RWPE1 (cell line): Measurements from ENCODE around the gene RTF1.
A peak's percentile ranks its signal among the peaks of the same experiment; 100 is the strongest.

Source experiments
- CTCF ChIA-PET: fragments of 350-600 bp; sonication (Branson Sonifier 250); formaldehyde crosslinking; extraction: SDS; loops from one replicate; lab custom pipeline; 2021; lab: Yijun Ruan, JAX
- POLR2A ChIA-PET: fragments of 400-600 bp; formaldehyde crosslinking; extraction: SDS; loops from one replicate; lab custom pipeline; 2020; ENCODE audit warnings: antibody characterized with exemption; ENCODE audit not compliant: low non-redundant PET; lab: Yijun Ruan, JAX
- DNase-seq: peaks from one replicate; pipeline ENCODE4 v3.0.0; 2012; ENCODE audit warnings: low spot score
- H3K27ac ChIP-seq: fragments of 450-650 bp; 2 replicates; pipeline ENCODE4 v1.5.1; 2017
- TF ChIP-seq, protein P1 (sequence below): fragments of 450-650 bp; conservative IDR thresholded peaks from 2 replicates; pipeline ENCODE4 v1.5.1; 2017; ENCODE audit warnings: low read depth, mild to moderate bottlenecking

Gene RTF1

DNA sequence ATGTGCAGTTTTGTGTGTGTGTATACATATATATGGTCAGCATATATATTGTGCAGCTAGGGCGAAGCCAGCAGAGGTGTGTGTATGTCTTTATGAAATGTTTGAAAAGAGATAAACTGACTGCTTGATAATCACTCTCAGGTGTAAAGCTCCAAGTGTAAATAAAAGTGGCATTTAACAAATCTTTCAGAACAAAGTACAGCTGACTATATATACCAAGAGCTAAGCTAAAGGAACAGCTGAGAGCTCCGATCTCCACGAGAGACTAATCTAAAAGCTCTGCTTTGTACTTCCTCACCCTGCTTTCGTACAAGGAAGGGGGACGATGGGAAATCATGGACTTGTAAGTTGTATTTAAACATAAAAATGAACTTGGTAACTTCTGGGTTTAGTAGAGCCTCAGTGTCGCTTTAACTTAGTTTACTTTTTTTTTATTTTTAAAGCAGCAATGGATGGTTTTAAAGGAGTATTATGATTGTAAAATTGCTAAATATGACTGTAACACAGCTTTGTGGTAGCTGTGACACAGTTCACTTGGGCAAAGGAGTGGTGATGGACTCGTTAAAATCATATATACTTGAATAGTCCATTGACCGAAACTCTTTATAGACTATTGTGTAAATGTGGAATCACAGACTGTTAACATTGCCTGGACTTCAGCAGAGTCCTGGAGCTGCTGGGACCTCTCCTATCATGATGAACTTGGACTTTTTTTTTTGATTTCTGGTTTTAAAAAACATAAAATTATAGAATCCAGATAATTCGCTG lies 65.4 kb downstream of the RTF1 start:
- POLR2A ChIA-PET: no interaction called here
- H3K27ac ChIP-seq: no peak overlapping the region
- CTCF ChIA-PET: interaction anchor here (0.7 to 1.2 kb wide), 2 partner anchors 12 to 17 kb away, joined by 3 read pairs; no protein-coding TSS in a partner anchor
- no peak for DNase-seq
- TF ChIP-seq, protein P1, sequence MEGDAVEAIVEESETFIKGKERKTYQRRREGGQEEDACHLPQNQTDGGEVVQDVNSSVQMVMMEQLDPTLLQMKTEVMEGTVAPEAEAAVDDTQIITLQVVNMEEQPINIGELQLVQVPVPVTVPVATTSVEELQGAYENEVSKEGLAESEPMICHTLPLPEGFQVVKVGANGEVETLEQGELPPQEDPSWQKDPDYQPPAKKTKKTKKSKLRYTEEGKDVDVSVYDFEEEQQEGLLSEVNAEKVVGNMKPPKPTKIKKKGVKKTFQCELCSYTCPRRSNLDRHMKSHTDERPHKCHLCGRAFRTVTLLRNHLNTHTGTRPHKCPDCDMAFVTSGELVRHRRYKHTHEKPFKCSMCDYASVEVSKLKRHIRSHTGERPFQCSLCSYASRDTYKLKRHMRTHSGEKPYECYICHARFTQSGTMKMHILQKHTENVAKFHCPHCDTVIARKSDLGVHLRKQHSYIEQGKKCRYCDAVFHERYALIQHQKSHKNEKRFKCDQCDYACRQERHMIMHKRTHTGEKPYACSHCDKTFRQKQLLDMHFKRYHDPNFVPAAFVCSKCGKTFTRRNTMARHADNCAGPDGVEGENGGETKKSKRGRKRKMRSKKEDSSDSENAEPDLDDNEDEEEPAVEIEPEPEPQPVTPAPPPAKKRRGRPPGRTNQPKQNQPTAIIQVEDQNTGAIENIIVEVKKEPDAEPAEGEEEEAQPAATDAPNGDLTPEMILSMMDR: no peak

DNA sequence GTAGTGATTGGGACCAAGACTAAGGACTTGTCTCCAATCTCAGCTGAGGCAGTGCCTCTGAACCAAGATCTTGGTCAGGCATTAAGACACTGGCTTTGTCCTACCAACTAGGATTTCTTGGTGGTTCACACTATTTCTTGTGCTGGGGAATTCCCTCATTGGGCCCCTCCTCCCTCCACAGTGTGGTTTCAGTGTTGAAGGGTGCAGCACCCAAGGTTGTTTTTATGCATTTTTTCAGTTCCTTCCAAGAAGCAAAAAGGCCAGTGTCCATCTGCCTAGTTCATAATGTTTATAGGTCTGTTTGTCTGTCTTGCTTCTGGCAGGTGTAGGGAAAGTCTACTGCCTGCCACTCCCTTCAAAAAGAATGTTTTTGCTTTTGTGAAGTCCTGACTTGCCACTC lies 66.2 kb downstream of the RTF1 start:
- H3K27ac ChIP-seq: no peak overlapping the region
- CTCF ChIA-PET: no interaction called here
- POLR2A ChIA-PET: no interaction called here
- TF ChIP-seq, protein P1: no peak
- no peak for DNase-seq

DNA sequence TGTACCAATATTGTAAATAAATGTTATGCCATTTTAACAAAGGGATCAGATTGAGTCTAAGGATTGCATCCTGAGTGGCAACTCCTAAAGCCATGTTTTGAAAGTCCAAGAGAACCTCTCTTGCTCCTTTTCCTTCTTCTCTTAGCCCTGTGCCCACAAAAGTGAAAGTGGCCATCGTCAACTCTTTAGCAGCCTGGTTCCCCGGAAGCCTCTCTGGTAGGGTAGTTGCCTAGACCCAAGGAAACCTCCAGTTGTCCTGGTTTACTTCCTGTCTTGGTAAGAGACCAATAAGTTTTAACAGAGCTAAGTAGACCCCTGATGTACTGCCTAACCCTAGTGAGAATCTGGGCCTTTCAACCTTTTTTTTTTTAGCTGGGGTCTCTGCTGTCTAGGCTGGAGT lies 66.6 kb downstream of the RTF1 start:
- TF ChIP-seq, protein P1: no peak
- POLR2A ChIA-PET: no interaction called here
- no peak overlapping the region for H3K27ac ChIP-seq
- CTCF ChIA-PET: no interaction called here
- no peak for DNase-seq

DNA sequence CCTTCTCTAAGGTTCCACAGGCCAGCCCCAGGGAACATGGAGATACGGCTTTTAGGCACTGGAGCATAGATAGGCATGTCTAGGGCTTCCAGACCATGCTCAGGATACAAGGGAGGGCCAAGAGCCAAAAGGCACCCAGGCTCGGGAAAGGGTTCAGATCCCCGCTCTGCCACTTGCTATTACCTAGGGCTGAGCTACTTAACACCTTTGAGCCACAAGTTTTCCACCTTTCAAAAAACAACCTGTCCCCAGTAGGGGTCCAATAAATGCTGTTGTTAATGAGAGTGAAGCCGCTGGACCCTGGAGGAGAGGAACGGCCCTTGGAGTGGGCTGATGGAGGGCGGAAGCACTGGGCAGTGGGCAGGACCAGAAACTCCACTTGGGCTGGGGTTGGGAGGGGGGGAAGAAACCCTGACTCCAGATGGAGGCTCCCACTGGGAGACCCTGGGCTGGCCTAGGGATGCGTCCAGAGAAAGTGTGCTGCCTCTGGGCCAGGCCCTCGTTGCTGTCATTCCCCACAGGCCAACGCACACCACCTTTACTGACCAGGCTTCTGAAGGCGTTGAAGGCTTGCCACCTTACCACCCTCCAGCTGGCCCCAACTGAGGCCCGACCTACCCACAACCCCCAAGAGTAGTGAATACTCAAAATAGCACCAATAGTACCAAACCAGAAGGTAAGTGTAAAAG lies 68.2 kb downstream of the RTF1 start:
- no peak for DNase-seq
- H3K27ac ChIP-seq: 0 out of 2 replicates have a peak overlapping the region, but pooled peaks have one; percentile 0
- POLR2A ChIA-PET: no interaction called here
- TF ChIP-seq, protein P1: no peak
- CTCF ChIA-PET: interaction anchor here (0.6 kb wide), 1 partner anchor 15 kb away, joined by 3 read pairs; no protein-coding TSS in a partner anchor

DNA sequence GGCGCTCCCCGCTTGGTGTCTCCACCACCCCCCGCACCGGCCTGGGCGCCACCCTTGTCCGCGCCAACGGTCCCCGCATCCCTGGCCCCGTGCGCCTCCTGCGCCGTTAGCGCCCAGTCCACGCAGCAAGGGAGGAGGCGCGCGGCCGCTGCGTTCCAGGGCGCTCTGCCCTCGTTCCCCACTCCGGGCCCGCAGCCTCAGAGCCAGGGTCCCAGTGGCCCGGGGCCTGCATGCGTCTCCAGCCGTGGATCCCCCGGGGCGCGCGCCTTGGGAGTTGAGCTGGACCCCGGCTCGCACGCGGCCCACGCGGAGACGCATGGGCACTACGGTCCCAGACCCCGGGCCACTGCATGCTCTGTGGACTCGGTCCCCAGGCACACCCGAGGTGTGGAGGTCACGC lies 69.4 kb downstream of the RTF1 start:
- no peak for DNase-seq
- H3K27ac ChIP-seq: no peak overlapping the region
- CTCF ChIA-PET: no interaction called here
- TF ChIP-seq, protein P1: no peak
- POLR2A ChIA-PET: no interaction called here

DNA sequence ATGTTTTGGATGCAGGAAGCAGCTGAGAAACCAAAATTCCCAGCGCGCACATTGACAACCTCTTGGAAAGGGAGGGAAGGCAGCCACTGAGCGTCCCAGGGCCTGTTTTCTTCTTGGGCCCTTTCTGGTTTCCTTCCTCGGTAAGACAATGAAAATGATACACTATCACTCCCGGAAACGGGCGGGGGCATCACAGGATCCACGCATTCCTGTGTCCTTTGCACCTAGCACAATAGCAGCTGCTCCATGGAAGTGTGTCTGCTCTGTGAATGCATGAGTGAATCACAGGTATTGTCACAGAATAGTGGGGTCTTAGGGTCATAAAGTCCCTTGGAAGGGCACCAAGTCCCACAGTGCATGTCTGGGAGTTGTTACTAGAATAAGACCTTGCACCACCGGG lies 70.5 kb downstream of the RTF1 start:
- ChIA-PET CTCF (no interaction called here), POLR2A (no interaction called here)
- peak overlapping the region; percentile 6; the same call in 1 of the 2 replicates for H3K27ac ChIP-seq
- TF ChIP-seq, protein P1: no peak
- DNase-seq: no peak
